ENCODE measurements around the gene KCNIP4.

Gene KCNIP4

DNA sequence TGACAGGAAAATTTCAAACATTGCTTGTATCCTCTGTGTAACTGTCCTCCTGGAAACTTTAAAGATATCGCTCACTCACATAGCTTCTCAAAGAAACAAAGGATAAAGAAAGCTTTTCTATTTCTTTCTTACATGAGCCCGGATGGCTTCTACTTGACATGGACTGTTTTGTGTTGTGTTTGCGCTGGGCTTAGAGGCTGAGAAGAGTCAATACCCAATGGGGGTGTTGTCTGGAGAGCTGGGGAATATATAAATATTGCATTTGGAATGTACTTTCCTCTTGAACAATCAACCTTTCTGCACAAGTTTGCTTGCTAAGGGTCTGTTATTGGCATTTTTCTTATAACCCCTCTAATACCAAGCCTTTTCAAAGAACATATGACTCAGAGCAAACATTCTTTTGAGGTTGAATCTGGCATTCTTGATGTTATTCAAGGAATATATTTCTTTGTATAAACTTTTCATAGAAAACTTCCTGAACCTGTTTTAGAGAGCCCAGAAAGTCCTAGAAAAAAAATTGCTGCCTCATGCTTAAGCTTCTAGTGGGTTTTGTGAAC lies 916.4 kb downstream of the KCNIP4 start:
- DNase-seq, result no peak

DNA sequence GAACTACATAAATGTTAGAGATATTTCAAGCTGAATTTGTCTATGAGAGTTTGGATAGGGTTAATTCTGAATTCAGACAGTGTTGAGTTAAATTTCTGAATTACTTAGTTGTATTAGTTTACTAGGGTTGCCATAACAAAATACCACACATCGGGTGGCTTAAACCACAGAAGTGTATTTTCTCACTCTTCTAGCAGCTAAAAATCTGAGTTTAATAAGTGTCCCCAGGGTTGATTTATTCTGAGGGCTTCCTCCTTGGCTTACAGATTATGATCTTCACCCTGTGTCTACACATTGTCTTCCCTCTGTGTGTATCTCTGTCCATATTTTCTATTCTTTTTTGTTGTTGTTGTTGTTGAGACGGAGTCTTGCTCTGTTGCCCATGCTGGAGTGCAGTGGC lies 929.8 kb downstream of the KCNIP4 start:
- DNase-seq, result no peak

DNA sequence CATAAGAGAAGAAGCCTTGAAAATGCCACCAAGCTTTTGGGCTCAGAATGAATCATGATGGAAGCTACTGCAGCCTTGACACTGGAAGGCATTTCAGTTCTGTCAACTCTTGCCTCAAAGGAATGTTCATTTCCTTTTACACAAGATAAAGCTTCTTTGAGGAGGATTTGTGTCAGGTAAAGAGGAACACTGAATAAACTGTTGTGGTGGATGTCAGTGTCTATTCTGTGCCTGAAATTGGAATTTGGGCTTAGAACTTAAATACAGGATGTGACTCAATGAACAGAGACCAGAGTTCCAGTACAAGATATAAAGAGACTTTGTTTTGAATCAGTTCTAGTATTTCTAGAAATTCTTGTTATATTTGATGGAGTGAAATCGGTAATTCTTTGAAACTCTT lies 935.1 kb downstream of the KCNIP4 start:
- DNase-seq, result no peak

DNA sequence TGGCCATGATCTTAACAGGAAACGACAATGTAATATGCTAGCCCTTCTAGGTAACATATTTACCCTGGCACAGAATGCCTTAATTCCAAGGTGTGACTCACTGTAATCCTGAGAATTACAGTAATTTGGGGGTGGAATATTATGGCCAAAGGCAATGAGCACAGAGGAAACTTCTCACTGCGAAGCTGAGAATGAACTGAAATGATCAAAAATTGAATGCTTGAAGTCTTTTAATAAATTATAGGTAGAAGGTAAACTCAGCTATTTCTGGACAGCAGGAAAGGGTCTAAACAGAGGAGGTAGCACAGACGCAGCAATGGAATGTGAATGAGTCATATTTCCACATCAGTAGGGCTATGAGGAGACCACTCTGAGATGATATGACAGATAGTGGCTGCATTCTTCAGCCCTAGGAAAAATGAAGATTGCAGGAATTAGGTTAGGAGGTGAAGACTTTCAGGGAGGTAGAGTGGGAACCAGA lies 935.7 kb downstream of the KCNIP4 start:
- no peak for DNase-seq

GRCh38 chr4:21011106-21011505 lies 937.5 kb downstream of the KCNIP4 start:
- no peak for DNase-seq

DNA sequence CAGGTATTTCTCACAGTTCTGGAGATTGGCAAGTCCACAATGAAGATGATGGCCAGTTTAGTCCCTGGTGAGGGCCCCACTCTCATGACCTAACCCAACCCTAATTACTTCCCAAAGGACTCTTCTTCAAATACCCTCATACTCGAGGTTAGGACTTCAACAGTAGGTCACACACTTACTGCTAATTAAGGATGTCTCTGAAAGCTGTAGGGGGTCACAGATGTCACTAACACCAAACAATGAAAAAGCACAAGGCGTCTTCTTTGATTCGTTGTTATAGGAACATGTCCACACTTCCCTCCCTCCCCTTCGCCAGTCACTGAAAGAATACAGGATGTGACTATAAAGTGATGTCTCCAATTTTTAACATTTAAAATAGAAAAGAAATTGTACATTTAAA lies 938.6 kb downstream of the KCNIP4 start:
- no peak for DNase-seq

DNA sequence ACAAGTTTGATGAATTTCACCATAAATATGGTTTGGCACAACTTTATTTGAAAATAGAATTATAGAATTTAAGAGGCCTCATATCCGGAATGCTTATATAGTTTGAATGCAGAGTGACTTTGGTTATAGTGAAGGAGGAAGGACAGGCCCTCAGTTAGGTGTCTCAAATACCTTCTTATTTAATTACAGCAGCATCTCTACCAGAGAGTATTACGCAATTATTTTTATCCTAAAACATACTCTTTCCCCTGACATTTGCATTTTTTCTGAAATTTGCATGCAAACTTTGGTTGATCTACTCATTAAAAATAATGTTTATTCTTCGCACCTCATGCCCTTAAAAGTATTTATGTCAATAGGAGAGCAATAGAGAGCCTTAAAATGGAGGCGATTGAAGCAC lies 942.9 kb downstream of the KCNIP4 start:
- DNase-seq, result no peak

DNA sequence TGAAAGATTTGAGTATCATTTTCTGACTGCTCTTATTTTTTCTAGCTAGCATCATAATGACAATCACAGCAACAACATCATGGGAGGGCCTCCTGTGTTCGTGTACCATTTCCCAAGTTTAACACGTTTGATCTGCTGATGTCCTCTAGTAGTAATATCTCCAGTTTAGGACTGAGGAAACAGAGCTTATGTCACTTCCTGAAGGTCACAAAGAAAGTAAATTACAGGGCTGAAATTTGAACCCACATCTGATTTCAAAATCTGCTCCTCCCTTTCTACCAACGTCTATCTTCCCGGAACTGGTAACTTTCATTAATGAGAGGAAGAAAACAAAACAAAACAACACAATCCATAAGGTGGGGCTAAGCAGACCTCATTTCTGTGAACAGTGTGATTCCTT lies 945.6 kb downstream of the KCNIP4 start:
- DNase-seq, result no peak

GRCh38 chr4:21002286-21002685 lies 946.3 kb downstream of the KCNIP4 start:
- DNase-seq, result no peak

DNA sequence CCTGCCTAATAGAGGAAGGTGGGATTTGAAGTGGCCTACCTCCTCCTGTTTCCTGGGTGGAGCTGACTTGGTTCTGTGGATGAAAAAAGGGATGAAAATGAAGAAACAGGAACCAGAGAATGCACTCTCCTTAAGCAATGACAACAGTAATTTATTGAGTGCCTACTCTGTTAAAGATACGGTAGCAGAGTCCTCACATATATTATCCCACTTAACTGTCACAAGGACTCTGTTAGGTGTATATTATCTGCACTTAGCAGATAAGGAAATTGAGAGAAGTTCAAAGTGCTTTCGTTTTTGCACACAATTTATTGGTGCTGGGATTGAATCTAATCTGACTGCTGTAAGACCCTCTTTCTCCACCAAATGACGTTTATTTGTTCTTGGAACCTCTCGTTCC lies 947.1 kb downstream of the KCNIP4 start:
- DNase-seq, result no peak

DNA sequence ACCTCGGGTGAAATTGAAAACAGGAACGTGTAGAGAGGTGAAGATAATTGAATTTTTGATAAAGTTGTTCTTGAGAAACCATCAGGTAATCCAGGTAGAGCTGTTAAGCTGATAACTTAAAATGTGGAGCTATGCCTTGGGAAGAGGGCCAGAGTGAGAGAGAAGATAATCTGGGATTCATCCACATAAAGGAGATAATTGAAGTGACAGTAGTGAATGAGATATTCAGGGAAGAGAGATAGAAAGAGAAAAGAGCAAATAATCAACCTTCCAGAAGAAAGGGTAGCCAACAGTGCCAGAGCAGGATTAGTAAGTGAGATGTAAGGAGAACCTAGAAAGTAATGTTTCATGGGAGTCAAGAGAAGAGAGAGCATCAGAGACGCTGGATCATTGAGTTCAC lies 950.7 kb downstream of the KCNIP4 start:
- DNase-seq, result no peak

DNA sequence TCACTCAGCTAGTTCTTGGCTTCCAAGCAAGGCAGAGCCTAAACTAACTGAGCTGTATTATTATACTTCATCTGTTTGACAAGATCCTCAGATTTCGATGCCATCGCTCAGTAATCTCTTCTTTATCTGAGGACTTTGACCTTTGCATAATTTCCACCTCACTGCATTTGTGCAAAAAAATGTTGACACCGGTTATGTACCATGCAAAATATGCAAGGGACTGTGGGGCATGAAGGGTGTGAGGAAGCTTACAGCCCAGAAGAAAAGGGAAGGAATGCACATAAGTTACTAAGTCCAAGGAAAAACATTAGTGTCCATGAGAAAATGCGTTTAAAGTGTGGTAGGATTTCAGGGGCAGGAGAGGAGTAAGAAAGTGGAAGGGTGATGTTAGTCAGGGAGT lies 953.0 kb downstream of the KCNIP4 start:
- no peak for DNase-seq

GRCh38 chr4:20995015-20995414 lies 953.6 kb downstream of the KCNIP4 start:
- no peak for DNase-seq

DNA sequence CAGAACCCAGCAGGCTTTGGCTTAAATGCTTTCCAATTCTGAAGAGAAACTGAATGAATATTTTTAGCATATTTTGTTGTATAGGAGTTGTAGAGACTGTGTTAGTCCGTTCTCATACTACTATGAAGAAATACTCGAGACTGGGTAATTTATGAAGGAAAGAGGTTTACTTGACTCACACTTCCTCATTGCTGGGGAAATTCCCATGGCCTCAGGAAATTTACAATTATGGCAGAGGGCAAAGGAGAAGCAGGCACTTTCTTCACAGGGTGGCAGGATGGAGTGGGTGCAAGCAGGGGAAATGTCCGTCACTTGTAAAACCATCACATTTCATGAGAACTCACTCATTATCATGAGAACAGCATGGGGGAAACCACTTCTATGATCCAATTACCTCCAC lies 956.6 kb downstream of the KCNIP4 start:
- DNase-seq, result peak in 2 of 4 experiments; percentile 4

- DNase-seq, result no peak
Observed at GRCh38 chr4:20987191-20987590, 961.4 kb downstream of the KCNIP4 start.

DNA sequence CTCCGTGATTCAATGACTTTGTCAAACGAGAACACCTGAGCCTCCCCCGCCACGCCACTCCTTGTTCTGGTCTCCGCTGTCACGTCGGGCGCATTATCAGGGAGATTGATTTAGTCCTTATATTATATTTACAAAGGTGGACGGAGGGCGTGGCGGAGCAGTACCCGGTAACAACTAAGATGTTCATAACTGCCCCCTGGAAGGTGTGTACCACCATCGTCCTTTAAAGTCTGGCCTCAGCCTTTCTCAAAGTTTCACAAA lies 964.1 kb downstream of the KCNIP4 start:
- no peak for DNase-seq

GRCh38 chr4:20983763-20984575 lies 964.6 kb downstream of the KCNIP4 start:
- DNase-seq, result no peak

- DNase-seq, result no peak
Observed at GRCh38 chr4:20982544-20982943, 966.0 kb downstream of the KCNIP4 start.

DNA sequence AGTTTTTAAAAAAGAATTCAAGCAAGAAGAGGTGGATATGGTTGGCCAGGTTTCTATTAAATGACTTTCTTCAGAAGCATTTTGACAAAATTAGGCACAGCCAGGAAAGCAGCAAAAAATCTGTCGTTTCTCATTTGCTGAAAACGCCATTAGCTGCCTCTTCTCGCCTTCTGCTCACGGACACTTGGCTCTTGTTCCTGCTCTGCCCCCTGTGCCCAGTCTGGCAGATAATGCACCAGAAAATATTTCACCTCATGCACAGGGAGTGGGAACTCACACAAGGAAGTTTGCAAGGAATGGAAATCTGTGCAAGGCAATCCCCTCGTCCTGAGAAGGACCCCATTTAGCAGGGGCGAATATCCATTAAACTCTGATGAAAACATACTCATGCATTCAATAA lies 988.3 kb downstream of the KCNIP4 start:
- no peak for DNase-seq

GRCh38 chr4:20954541-20954940 lies 994.0 kb downstream of the KCNIP4 start:
- DNase-seq, result no peak

DNA sequence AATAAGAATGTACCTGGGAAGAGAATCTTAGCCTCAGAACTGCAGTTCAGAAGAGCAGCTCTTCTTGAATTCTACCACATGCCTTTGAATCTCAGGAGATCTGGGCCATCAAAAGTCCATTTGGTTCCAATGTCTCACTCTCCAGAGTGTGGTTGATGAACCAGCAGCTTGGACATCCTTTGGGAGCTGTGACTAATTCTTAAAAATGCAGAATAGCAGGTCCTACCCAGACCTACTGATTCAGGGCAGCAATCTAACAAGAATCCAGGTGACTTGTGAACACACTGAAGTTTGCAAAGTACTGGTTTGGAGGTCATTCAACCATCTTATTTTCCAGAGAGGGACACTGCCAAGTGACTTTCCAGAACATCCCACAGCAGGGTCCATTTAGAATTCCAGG lies 1003.6 kb downstream of the KCNIP4 start:
- DNase-seq, result no peak

DNA sequence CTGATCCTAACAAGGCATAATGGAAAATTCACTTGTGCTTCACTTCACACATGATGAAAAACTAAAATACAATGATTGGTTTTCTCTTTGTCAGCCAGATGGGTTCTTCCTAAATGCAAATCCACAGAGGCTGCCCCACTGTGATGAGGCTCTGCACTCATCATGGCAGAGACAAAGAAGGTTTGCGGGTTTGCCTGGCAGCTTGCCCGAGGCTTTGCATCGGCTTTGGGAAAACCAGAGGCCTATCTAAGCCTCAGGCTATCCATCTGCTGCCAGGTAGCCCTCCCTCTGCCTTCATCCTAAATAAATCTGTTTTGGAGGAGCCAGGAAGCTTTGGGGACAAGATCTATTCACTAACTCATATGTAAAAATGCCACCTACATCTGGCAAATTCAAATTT lies 1004.1 kb downstream of the KCNIP4 start:
- no peak for DNase-seq

DNA sequence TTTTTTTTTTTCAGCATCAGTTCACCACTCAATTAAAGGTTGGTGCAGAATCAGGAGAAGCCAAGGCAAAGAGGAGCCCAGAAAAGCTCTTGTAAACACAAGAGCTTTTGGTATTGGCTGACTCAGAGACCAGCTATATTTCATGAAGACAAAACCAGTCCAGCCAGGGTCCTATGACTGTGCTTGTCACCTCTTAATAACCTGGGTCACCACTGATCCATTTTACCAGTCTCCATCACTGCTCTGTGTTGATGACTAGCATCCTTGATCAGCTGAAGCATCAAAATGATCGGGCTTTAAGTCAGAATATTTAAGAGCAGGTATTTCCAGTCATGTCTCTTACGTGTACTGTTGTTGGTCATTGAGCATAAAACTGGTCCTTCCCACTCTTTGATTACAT lies 1010.4 kb downstream of the KCNIP4 start:
- DNase-seq, result no peak

GRCh38 chr4:20926529-20926928 lies 1022.0 kb downstream of the KCNIP4 start:
- no peak for DNase-seq

- no peak for DNase-seq
Observed at GRCh38 chr4:20925176-20925575, 1023.4 kb downstream of the KCNIP4 start.

All from suppressor macrophage (primary cell).